ENCODE measurements around the gene PITX3. TPM values are rescaled to one million over a fixed set of nuclear protein-coding genes. Genes with fewer than 3 reads are reported as not detected.

PITX3 gene
- polyA plus RNA-seq, 1 donor from 2014 or later: not detected

GRCh38 chr10:102225646-102226541 lies 15.4 kb downstream of the PITX3 start, which contains the start of gene ELOVL3:
Gene ELOVL3 (plus strand): TSS chr10:102226299. CDS start chr10:102226549, 250 bp downstream.
- Histone ChIP-seq H3F3A (ENCODE audit: insufficient read depth, low read length, poor library complexity, severe bottlenecking) (no peaks in the 10 kb centered on the region), H3K27me3 (ENCODE audit: insufficient read depth, low read depth, low read length) (peaks cover 56% of the 10 kb centered on the region), H3K4me2 (ENCODE audit: low read length) (no peak within 1 kb of the TSS), H3K9me3 (ENCODE audit: low read length) (no peaks in the 10 kb centered on the region), H3K27ac (ENCODE audit: low read length) (no peak within 1 kb of the TSS), H3K9me2 (ENCODE audit: insufficient read depth, low read length) (no peaks in the 10 kb centered on the region), H2AFZ (ENCODE audit: low read depth, low read length) (peak within 1 kb of the TSS; percentile 10), H3K36me3 (ENCODE audit: insufficient read depth, low read length) (no peaks in the 10 kb centered on the region), H3K79me2 (replicated peaks; ENCODE audit: insufficient read depth, low read length) (no peaks in the 10 kb centered on the region), H3K9ac (ENCODE audit: low read length) (peak within 1 kb of the TSS; percentile 51), H4K20me1 (ENCODE audit: insufficient read depth) (no peaks in the 10 kb centered on the region), H3K4me3 (ENCODE audit: low read length) (peak within 1 kb of the TSS; percentile 59)
- TF ChIP-seq EP300 (conservative IDR thresholded peaks at IDR 0.05; ENCODE audit: poor library complexity, severe bottlenecking) (no peak), SMC3 (conservative IDR thresholded peaks at IDR 0.05; ENCODE audit: poor library complexity) (peak; percentile 21), REST (IDR thresholded peaks at IDR 0.05; ENCODE audit: borderline replicate concordance) (no peak), CTCF (IDR thresholded peaks at IDR 0.05; ENCODE audit: poor library complexity, severe bottlenecking) (peak; percentile 10), EZH2 (IDR thresholded peaks at IDR 0.05; ENCODE audit: borderline replicate concordance, insufficient read depth, low read length, poor library complexity, severe bottlenecking) (no peak), POLR2AphosphoS5 (IDR thresholded peaks at IDR 0.05) (peak; percentile 32), RAD21 (conservative IDR thresholded peaks at IDR 0.05) (no peak), MXI1 (conservative IDR thresholded peaks at IDR 0.05; ENCODE audit: poor library complexity, severe bottlenecking) (peak; percentile 18), TAF1 (IDR thresholded peaks at IDR 0.05; ENCODE audit: low read depth) (no peak)

GRCh38 chr10:102222797-102223196 lies 18.5 kb downstream of the PITX3 start:
- H3K9me2 ChIP-seq (ENCODE audit: insufficient read depth, low read length): no peaks in the 10 kb centered on the region
- H2AFZ ChIP-seq (ENCODE audit: low read depth, low read length): no peak overlapping the region
- H4K20me1 ChIP-seq (ENCODE audit: insufficient read depth): no peaks in the 10 kb centered on the region
- no peak overlapping the region for H3K4me2 ChIP-seq (ENCODE audit: low read length)
- no peaks in the 10 kb centered on the region for H3K9me3 ChIP-seq (ENCODE audit: low read length)
- no peaks in the 10 kb centered on the region for H3K79me2 ChIP-seq (replicated peaks; ENCODE audit: insufficient read depth, low read length)
- no peaks in the 10 kb centered on the region for H3F3A ChIP-seq (ENCODE audit: insufficient read depth, low read length, poor library complexity, severe bottlenecking)
- no peak overlapping the region for H3K4me3 ChIP-seq (ENCODE audit: low read length)
- H3K27me3 ChIP-seq (ENCODE audit: insufficient read depth, low read depth, low read length): peaks cover 25% of the 10 kb centered on the region
- no peak overlapping the region for H3K27ac ChIP-seq (ENCODE audit: low read length)
- H3K9ac ChIP-seq (ENCODE audit: low read length): no peak overlapping the region
- TF ChIP-seq TAF1 (IDR thresholded peaks at IDR 0.05; ENCODE audit: low read depth): no peak
- TF ChIP-seq MXI1 (conservative IDR thresholded peaks at IDR 0.05; ENCODE audit: poor library complexity, severe bottlenecking): no peak
- TF ChIP-seq REST (IDR thresholded peaks at IDR 0.05; ENCODE audit: borderline replicate concordance): no peak
- TF ChIP-seq SMC3 (conservative IDR thresholded peaks at IDR 0.05; ENCODE audit: poor library complexity): no peak
- no peak for TF ChIP-seq RAD21 (conservative IDR thresholded peaks at IDR 0.05)
- TF ChIP-seq EZH2 (IDR thresholded peaks at IDR 0.05; ENCODE audit: borderline replicate concordance, insufficient read depth, low read length, poor library complexity, severe bottlenecking): no peak
- TF ChIP-seq POLR2AphosphoS5 (IDR thresholded peaks at IDR 0.05): no peak
- no peaks in the 10 kb centered on the region for H3K36me3 ChIP-seq (ENCODE audit: insufficient read depth, low read length)
